Transverse colon (tissue), 4 donors: ENCODE results near the gene UNC5CL. TPM values are rescaled to one million over a fixed set of nuclear protein-coding genes. Genes with fewer than 3 reads are reported as not detected.
"Not testable (repeated sequence)": the region's sequence is repeated elsewhere in the genome, so short reads cannot be mapped to it uniquely, and the experiment has no call there.

Experiments used
- DNase-seq: peaks from one replicate; pipeline ENCODE4 v3.0.0-alpha.2; 2019
- H3K27ac ChIP-seq, 4 donors: fragments of 200-600 bp; sonication (generic); 2 replicates each; pipeline ENCODE4 v1.5.1; 2016 to 2018; ENCODE audit warnings: inconsistent platforms in 4 of 4
- H3K27me3 ChIP-seq: fragments of 200-600 bp; sonication (generic); 2 replicates; pipeline ENCODE4 v1.5.1; 2017; ENCODE audit warnings: inconsistent platforms
- H3K36me3 ChIP-seq, 4 donors: fragments of 200-600 bp; sonication (generic); 2 replicates each; pipeline ENCODE4 v1.5.1; 2017 to 2019; ENCODE audit warnings: inconsistent platforms in 4 of 4
- H3K4me1 ChIP-seq, 4 donors: fragments of 200-600 bp; sonication (generic); 2 replicates each; pipeline ENCODE4 v1.5.1; 2017 to 2020; ENCODE audit warnings: inconsistent platforms in 4 of 4
- H3K4me3 ChIP-seq, 4 donors: fragments of 200-600 bp; sonication (generic); 1 replicate in 1 of 4; 2 replicates in 3 of 4; pipeline versions ENCODE4 v1.5.1 to v1.6.1; 2017 to 2019; ENCODE audit warnings: inconsistent platforms in 4 of 4
- H3K9me3 ChIP-seq, 2 donors: fragments of 200-600 bp; sonication (generic); 2 replicates each; pipeline ENCODE4 v1.5.1; 2017 to 2019; ENCODE audit warnings: inconsistent platforms in 2 of 2
- CTCF ChIP-seq, 5 experiments: fragments of 200-600 bp in 3 of 5; fragments of 450-650 bp in 2 of 5; sonication (generic) in 3 of 5; IDR thresholded peaks; 1 replicate in 2 of 5; 2 replicates in 3 of 5; pipeline ENCODE4 v1.5.1; 2016 to 2017; ENCODE audit warnings: antibody characterized with exemption in 5 of 5, inconsistent platforms in 3 of 5, mild to moderate bottlenecking in 2 of 5, moderate library complexity in 1 of 5
- EP300 ChIP-seq: sonication (generic); formaldehyde crosslinking; IDR thresholded peaks from one replicate; pipeline ENCODE4 v1.6.1; 2017; ENCODE audit warnings: antibody characterized with exemption, low read depth
- POLR2A ChIP-seq: fragments of 450-650 bp; IDR thresholded peaks from one replicate; pipeline ENCODE4 v1.6.1; 2016; ENCODE audit warnings: antibody characterized with exemption, mild to moderate bottlenecking, moderate library complexity
- POLR2AphosphoS5 ChIP-seq, 3 donors: sonication (generic); formaldehyde crosslinking; IDR thresholded peaks; one replicate each; pipeline ENCODE4 v1.6.1; 2016; ENCODE audit warnings: antibody characterized with exemption in 3 of 3
- WGBS, 2 donors: methylation state at CpG; one replicate each; pipeline ENCODE4 v1.1.5; 2018; ENCODE audit warnings: low coverage in 1 of 2; 5-methylcytosine and 5-hydroxymethylcytosine counted together
- in situ Hi-C, 4 donors: fragments of 200-750 bp; cut with MboI; loops; one replicate each; pipeline versions ENCODE4 v1.15.0 to v1.15.1; 2017; ENCODE audit warnings: low sequenced_read_pairs in 3 of 4, low pct_ligation_motif_present in 1 of 4, low pct_unique_long_range_greater_than_20kb in 1 of 4
- intact Hi-C: fragments of 100-400 bp; cut with DNase I; formaldehyde crosslinking; loops from one replicate; pipeline ENCODE4 v1.15.1; 2023; ENCODE audit warnings: low total_unique reads
- total RNA-seq, 4 donors: library from RNA; depleted of rRNA; stranded (reverse); fragments of >200 nt; gene quantifications; one replicate each; pipeline ENCODE4 v1.1.0, GENCODE V29; 2016

The UNC5CL gene
- total RNA-seq, 4 donors from 2014 or later: 2.5 to 8.4 (median 4.4) TPM; not detected in 1

- Histone ChIP-seq H3K4me3 (no peak overlapping the region), H3K27ac (no peak overlapping the region), H3K27me3 (no peaks in the 10 kb centered on the region), H3K36me3 (no peaks in the 10 kb centered on the region), H3K9me3 (no peaks in the 10 kb centered on the region), H3K4me1 (no peaks in the 10 kb centered on the region)
- no peak for DNase-seq
- TF ChIP-seq CTCF (IDR thresholded peaks at IDR 0.05) (no peak), POLR2A (no peak), POLR2AphosphoS5 (IDR thresholded peaks at IDR 0.05) (no peak), EP300 (no peak)
- in situ Hi-C loops: no loop called here
- intact Hi-C loops: no loop called here
- 100% methylated on average over 1 of the region's 1 CpG; no CpG with 5 or more reads in 1 of the 2 donors for WGBS, 2 donors
These were observed 21.4 kb downstream of the UNC5CL start for GRCh38 chr6:41017663-41018062.

- H3K27me3 ChIP-seq, DNase-seq, H3K36me3 ChIP-seq, H3K27ac ChIP-seq, in situ Hi-C loops, H3K4me3 ChIP-seq, intact Hi-C loops, H3K4me1 ChIP-seq, H3K9me3 ChIP-seq: not testable (repeated sequence)
- WGBS, 2 donors: 92 to 95% methylated on average over 5 of the region's 5 CpGs
These were observed 23.2 kb downstream of the UNC5CL start for GRCh38 chr6:41015860-41016259.

- in situ Hi-C loops (no loop called here), intact Hi-C loops (no loop called here)
- Histone ChIP-seq H3K4me3 (no peak overlapping the region), H3K9me3 (no peaks in the 10 kb centered on the region), H3K36me3 (no peaks in the 10 kb centered on the region), H3K27me3 (no peaks in the 10 kb centered on the region), H3K27ac (no peak overlapping the region), H3K4me1 (no peaks in the 10 kb centered on the region)
- TF ChIP-seq CTCF (IDR thresholded peaks at IDR 0.05) (no peak), EP300 (no peak), POLR2A (no peak), POLR2AphosphoS5 (IDR thresholded peaks at IDR 0.05) (no peak)
- no peak for DNase-seq
- WGBS, 2 donors: 89 to 97% methylated on average over 3 to 4 of the region's 4 CpGs
These were observed 24.2 kb downstream of the UNC5CL start for GRCh38 chr6:41014780-41015179.

- Histone ChIP-seq H3K36me3 (no peaks in the 10 kb centered on the region), H3K4me3 (no peak overlapping the region), H3K27ac (no peak overlapping the region), H3K27me3 (no peaks in the 10 kb centered on the region), H3K4me1 (no peaks in the 10 kb centered on the region), H3K9me3 (no peaks in the 10 kb centered on the region)
- TF ChIP-seq EP300 (no peak), POLR2A (no peak), POLR2AphosphoS5 (IDR thresholded peaks at IDR 0.05) (no peak), CTCF (IDR thresholded peaks at IDR 0.05) (no peak)
- in situ Hi-C loops: no loop called here
- intact Hi-C loops: no loop called here
- DNase-seq: no peak
- 85% methylated on average over 4 to 5 of the region's 5 CpGs for WGBS, 2 donors
These were observed 25.4 kb downstream of the UNC5CL start for GRCh38 chr6:41013466-41014153.

- no peak for DNase-seq
- H3K27me3 ChIP-seq: no peaks in the 10 kb centered on the region
- H3K36me3 ChIP-seq: no peaks in the 10 kb centered on the region
- in situ Hi-C loops (no loop called here), intact Hi-C loops (no loop called here)
- H3K4me1 ChIP-seq: no peaks in the 10 kb centered on the region
- H3K27ac ChIP-seq: no peak overlapping the region
- H3K4me3 ChIP-seq: no peak overlapping the region
- WGBS, 2 donors: 65 to 83% methylated on average over 2 of the region's 2 CpGs
- H3K9me3 ChIP-seq: no peaks in the 10 kb centered on the region
- TF ChIP-seq EP300 (no peak), POLR2AphosphoS5 (IDR thresholded peaks at IDR 0.05) (no peak), POLR2A (no peak), CTCF (IDR thresholded peaks at IDR 0.05) (no peak)
These were observed 27.3 kb downstream of the UNC5CL start for GRCh38 chr6:41011673-41012072.
